Testis (tissue), 2 donors: Measurements from ENCODE around the gene PDP2.

Experiments
- CTCF ChIP-seq, 3 experiments: fragments of 450-650 bp in 2 of 3; fragments of 200-600 bp in 1 of 3; sonication (generic) in 1 of 3; IDR thresholded peaks; one replicate each; pipeline ENCODE4 v1.5.1; 2016 to 2019; ENCODE audit warnings: antibody characterized with exemption in 3 of 3, mild to moderate bottlenecking in 2 of 3, moderate library complexity in 1 of 3
- POLR2A ChIP-seq: fragments of 450-650 bp; IDR thresholded peaks from one replicate; pipeline ENCODE4 v1.6.1; 2017; ENCODE audit warnings: antibody characterized with exemption, mild to moderate bottlenecking, moderate library complexity

GRCh38 chr16:66920924-66921680 is 40.8 kb downstream of the PDP2 start:
- TF ChIP-seq CTCF (IDR thresholded peaks at IDR 0.05) (no peak), POLR2A (no peak)
